ENCODE results near the gene NUBP2. TPM values are rescaled to one million over a fixed set of nuclear protein-coding genes. Genes with fewer than 3 reads are reported as not detected.
A peak's percentile ranks its signal among the peaks of the same experiment; 100 is the strongest.

NUBP2 gene
- total RNA-seq, 1 donor from 2014 or later = 114 TPM

- no peak for DNase-seq (ENCODE audit: extremely low read depth, low read depth, low spot score)
Measured at GRCh38 chr16:1825864-1826690, 43.3 kb downstream of the NUBP2 start.

GRCh38 chr16:1826691-1827573 is 44.2 kb downstream of the NUBP2 start, which contains the start of the genes FAHD1 and HAGH:
TSS of gene FAHD1 (plus strand) at chr16:1827206. CDS start at chr16:1827239, 33 bp downstream.
TSS of gene HAGH (minus strand) at chr16:1826825. CDS start at chr16:1826787, 38 bp downstream.
- DNase-seq (ENCODE audit: extremely low read depth, low read depth, low spot score) = peak; percentile 68

GRCh38 chr16:1828645-1829410 is 46.1 kb downstream of the NUBP2 start:
- DNase-seq (ENCODE audit: extremely low read depth, low read depth, low spot score) = no peak

DNA sequence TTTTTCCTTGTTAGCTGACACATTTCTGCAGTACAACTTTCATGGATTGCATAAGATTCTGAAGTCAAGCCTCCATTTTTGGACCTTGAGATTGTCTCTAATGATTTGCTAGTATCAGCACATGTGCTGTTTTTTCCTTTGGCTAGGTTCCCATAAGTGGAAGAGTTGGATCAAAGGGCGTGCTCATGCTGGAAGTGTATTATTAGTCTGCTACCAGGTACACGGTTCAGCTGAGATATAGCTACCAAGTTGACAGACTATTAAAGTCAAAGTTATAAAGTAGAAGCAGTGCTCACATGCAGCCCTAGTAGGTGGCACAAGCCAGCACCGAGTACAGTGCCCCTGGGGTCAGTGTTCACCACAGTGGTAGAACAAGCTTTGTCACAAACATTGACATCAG is 47.5 kb downstream of the NUBP2 start:
- no peak for DNase-seq (ENCODE audit: extremely low read depth, low read depth, low spot score)

DNA sequence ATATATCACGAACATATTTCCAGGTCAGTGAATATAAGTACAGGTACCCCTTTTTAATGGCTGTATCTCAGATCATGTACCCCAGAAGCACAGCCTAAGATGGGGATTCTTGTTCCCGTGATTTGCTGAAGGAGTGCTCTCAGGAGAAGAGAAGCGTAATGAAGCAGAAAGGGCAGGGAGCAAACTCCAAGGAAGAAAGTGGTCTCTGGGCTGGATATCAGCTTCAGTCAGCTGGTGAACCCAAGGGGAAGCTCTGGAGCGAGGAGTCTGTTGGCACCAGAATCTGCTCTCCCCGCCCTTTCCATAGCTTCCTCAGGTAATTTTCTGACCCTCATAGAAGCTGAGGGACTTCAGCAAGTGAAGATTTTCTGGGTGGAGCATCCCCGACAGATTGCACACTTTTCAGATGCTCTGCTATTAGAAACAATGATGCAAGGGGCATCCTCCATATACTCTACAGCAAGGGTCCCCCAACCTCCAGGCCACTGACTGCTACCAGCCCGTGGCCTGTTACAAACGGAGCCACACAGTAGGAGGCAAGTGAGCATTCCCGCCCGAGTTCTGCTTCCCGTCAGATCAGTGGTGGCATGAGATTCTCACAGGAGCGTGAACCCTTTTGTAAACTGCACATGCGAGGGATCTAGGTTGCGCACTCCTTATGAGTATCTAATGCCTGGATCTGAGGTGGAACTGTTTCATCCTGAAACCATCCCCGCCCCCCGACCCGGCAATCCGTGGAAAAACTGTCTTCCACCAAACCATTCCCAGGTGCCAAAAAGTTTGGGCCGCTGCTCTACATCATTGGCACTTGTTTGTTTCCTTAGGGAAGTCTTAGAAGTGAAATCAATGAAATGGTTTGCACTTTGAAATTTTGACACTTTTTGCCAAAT is 48.7 kb downstream of the NUBP2 start:
- no peak for DNase-seq (ENCODE audit: extremely low read depth, low read depth, low spot score)

- no peak for DNase-seq (ENCODE audit: extremely low read depth, low read depth, low spot score)
Measured at GRCh38 chr16:1832838-1833454, 50.2 kb downstream of the NUBP2 start.

DNA sequence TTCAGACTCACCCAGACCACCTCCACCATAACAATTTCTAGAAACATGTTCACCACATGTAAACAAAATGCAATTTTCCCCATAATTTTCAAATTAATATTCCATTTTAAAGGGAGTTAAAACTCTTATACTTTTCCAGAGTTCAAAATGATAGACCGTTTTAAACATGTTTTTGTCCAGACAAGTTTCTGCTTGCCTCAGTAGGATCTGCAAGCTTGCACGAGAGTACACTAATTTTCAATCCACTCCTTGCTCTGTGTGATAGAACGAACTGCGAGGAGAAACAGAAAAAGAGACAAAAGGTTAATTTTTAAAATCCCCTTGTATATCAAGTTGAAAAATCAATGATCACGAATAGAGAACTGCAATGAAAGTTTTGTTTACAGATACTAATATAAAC is 51.3 kb downstream of the NUBP2 start:
- DNase-seq (ENCODE audit: extremely low read depth, low read depth, low spot score) = no peak

Other genes with a start within 250 kb of the NUBP2 start
- gene TMEM204, start 249.3 kb upstream of the NUBP2 start, total RNA-seq = 20.4 and 34.2 TPM in 2 replicates
- 15.8 and 17.7 TPM in 2 replicates for gene IFT140, start 170.9 kb upstream of the NUBP2 start, total RNA-seq
- gene CRAMP1, start 170.6 kb upstream of the NUBP2 start, total RNA-seq = 11.8 and 18.4 TPM in 2 replicates
- gene JPT2, start 104.7 kb upstream of the NUBP2 start, total RNA-seq = 76.3 and 125 TPM in 2 replicates
- 47.0 and 75.6 TPM in 2 replicates for gene MAPK8IP3, start 76.8 kb upstream of the NUBP2 start, total RNA-seq
- gene NME3, start 11.4 kb upstream of the NUBP2 start, total RNA-seq = 70.4 and 72.6 TPM in 2 replicates
- 6.1 and 8.8 TPM in 2 replicates for gene EME2, start 10.2 kb upstream of the NUBP2 start, total RNA-seq
- 105 and 120 TPM in 2 replicates for gene MRPS34, start 9.8 kb upstream of the NUBP2 start, total RNA-seq
- gene SPSB3, start 389 bp upstream of the NUBP2 start, total RNA-seq = 36.2 and 63.6 TPM in 2 replicates
- not detected in 2 replicates for gene IGFALS, start 10.7 kb downstream of the NUBP2 start, total RNA-seq
- gene HAGH, start 43.9 kb downstream of the NUBP2 start, total RNA-seq = 91.5 and 116 TPM in 2 replicates
- 60.7 and 62.9 TPM in 2 replicates for gene FAHD1, start 44.2 kb downstream of the NUBP2 start, total RNA-seq
- gene MEIOB, start 89.2 kb downstream of the NUBP2 start, total RNA-seq = 0.10 and 0.88 TPM in 2 replicates
- not detected in 2 replicates for gene HS3ST6, start 135.5 kb downstream of the NUBP2 start, total RNA-seq
- 12.8 and 18.4 TPM in 2 replicates for gene MSRB1, start 160.2 kb downstream of the NUBP2 start, total RNA-seq
- gene RPL3L, start 171.7 kb downstream of the NUBP2 start, total RNA-seq = not detected in 2 replicates
- gene NDUFB10, start 176.6 kb downstream of the NUBP2 start, total RNA-seq = 262 and 265 TPM in 2 replicates
- gene RPS2, start 181.9 kb downstream of the NUBP2 start, total RNA-seq = 2,366 and 3,192 TPM in 2 replicates
- gene RNF151, start 183.9 kb downstream of the NUBP2 start, total RNA-seq = not detected in 2 replicates
- 50.7 and 59.4 TPM in 2 replicates for gene TBL3, start 189.1 kb downstream of the NUBP2 start, total RNA-seq
- gene NOXO1, start 198.5 kb downstream of the NUBP2 start, total RNA-seq = 0.58 TPM in 1 of 2 replicates, not detected in the other
- gene GFER, start 201.2 kb downstream of the NUBP2 start, total RNA-seq = 18.7 and 22.2 TPM in 2 replicates
- gene SYNGR3, start 207.0 kb downstream of the NUBP2 start, total RNA-seq = 5.6 and 9.6 TPM in 2 replicates
- gene ZNF598, start 226.9 kb downstream of the NUBP2 start, total RNA-seq = 60.8 and 83.9 TPM in 2 replicates
- 0.35 and 1.0 TPM in 2 replicates for gene NPW, start 236.8 kb downstream of the NUBP2 start, total RNA-seq
- 49.5 and 94.2 TPM in 2 replicates for gene NHERF2, start 243.9 kb downstream of the NUBP2 start, total RNA-seq

Data from glomerular endothelial cell (primary cell).